Activated CD4-positive, alpha-beta T cell treated with anti-CD3 and anti-CD28 coated beads for 4 hours (primary cell): ENCODE measurements around the gene KLF16.
A peak's percentile ranks its signal among the peaks of the same experiment; 100 is the strongest.

Source experiments
- DNase-seq, 2 donors: peaks; one replicate each; pipeline ENCODE4 v3.0.0-alpha.2; 2020

Gene KLF16

DNA sequence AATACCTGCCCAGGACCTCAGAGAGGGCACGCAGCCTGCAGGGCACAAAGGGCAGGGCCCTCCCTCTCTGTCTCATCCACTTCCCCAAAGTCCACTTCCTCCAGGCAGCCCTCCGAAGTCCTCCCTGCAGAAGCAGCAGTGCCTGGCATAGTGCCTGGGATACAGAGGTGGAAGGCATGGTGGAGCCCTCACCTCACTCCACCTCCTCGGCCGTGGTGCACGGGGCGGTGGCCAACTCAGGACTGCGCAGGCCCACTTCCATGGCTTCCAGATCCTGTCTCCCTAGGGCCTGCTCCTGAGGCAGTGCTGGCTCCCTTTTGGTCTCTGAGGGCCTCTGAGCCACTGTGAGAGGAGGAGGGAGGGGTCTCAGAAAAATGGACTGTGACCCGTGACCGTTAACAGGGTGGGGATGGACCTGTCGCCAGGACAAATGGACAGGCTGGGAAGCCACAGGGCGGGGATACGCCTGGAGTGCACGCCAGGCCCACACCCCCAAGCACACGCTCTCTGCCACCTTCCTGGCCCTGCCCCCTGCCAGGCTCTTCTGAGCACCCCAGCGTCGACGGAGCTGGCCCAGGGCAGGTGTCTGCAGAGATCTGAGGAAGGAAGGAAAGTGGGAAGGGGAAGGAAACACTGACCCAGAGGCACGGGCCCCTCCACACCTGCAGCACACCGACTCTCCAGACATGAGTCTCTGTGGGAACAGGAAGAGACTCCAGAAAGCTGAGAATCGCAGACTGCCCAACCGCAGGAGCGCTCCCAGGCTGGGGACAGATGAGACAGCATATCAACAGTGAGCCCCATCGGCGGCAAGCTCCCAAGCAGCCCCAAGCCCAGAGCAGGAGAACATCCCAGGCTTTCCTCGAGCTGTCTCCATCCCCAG lies 23.5 kb downstream of the KLF16 start:
- no peak for DNase-seq

DNA sequence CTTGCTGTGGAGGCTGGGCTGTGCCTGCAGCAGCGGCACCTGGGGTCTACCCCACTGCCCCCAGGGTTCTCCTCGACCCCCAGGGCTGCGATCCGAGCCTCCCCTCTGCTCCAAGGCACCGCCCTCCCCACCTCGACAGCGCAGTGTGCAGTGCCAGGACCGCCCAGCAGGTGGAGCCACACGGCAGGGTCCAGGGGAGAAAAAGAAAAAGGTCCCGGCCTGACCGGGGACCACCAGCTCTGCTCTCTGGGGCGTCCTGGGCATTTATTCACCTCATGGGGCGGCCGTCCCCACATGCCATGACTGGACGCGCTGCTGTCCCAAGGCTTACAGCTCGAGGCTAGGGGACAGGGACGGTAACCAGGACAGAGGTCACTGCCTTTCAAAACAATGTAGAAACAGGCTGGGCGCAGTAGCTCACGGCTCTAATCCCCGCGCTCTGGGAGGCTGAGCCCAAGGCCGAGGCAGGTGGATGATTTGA lies 25.7 kb downstream of the KLF16 start:
- peak in 1 of 2 donors; percentile 56 for DNase-seq

DNA sequence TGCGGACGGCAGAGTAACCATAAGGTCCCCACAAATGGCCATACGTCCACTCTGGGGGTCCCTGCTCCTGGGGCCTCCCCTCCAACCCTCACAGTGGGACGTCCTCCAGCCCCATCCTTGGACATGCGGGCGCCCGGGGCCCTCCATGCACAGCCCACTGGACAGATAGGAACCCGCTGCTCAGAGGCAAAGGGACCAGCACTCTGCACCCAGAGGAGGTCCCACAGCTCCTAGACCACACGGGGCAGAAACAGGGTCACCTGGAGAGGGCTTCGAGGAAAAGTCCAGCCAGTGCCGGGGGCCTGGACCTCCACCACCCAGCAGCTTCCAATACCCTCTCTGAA lies 26.2 kb downstream of the KLF16 start:
- DNase-seq, result no peak

DNA sequence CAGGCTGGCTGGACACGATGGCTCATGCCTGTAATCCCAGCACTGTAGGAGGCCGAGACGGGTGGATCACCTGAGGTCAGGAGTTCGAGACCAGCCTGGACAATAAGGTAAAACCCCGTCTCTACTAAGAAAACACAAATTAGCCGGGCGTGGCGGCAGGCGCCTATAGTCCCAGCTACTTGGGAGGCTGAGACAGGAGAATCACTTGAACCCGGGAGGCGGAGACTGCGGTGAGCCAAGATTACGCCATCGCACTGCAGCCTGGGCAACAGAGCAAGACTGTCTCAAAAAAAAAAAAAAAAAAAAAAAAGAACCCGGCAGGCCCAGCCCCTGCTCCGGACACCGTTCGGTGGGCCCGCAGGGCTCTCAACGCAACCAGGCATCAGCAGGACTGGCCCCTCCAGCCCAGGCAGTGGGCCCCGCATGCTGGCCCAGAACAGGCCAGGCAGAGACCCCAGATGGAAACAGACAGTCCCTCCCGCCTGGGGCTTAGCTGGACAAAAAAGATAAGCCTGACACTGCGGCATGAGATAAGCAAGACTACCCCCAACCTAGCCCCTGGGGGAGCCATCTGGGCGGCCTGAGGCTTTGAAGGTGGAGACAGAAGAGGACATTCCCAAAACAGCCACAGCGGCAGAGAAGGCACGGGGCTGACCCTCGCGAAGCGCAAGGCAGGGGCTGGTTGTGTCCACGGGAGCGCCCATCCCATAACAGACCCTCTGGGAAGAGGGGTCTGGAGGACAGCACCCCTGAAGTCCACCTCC lies 26.7 kb downstream of the KLF16 start:
- DNase-seq, result no peak

GRCh38 chr19:1833540-1833939 lies 29.8 kb downstream of the KLF16 start:
- no peak for DNase-seq

DNA sequence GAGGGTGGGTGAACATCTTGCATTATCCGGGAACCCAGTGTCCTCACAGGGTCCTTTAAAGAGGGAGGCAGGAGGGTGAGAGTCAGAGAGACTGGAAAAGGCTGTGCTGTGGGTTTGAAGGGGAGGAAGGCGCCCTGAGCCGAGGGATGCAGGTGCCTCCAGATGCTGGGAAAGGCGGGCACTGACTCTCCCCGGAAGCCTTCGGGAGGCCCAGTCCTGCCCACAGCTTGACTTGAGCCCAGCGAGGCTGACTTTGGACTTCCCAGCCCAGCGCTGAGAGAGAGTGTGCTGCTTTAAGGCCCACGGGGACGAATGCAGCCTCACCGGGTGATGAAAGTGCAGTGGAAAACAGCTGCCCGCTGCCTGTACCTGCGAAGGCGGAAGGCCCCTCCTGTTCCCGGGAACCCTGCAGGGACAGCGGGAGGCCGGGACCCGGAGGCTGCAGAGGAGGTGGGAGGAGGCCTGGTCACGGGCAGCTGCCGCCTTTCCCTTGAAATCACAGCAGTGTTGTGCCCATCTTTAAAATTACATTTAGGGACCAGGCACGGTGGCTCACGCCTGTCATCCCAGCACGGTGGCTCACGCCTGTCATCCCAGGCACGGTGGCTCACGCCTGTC lies 31.2 kb downstream of the KLF16 start:
- DNase-seq, result no peak

DNA sequence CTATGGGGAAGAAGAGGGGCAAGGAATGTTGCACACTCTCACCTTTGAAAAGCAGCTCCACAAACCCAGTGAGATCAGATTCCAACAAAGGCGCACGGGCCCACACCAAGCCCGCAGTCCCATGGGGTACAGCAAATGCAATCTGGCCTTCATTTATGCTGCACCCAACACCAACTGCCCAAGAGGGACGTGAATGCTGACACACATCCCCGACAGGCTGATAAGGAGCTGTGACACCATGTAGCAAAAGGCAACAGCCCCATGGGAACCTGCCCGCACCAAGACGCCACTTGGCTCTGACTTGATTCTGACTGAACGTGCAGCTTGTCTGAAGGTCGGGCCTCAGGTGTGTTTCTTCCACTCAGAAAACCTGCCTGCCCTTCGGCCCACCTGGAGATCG lies 32.4 kb downstream of the KLF16 start:
- no peak for DNase-seq

DNA sequence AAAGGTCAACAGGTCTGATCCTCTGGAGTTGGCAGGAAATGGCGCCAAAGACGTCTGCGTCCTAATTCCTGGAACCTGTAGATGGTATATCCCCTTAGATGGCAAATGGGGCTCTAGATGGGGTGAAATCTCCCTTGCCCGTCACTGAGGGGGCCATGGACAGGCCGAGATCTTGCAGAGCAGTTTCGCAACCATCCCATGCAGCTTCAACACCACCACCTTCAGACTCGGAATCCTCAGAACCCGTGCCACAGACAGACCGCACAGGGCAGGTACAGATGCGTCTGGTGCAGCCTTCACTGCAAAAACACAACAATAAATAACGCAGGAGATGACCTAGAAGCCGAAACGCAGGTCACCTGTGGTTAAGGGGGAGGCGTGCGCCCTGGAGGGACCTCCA lies 32.8 kb downstream of the KLF16 start:
- no peak for DNase-seq

DNA sequence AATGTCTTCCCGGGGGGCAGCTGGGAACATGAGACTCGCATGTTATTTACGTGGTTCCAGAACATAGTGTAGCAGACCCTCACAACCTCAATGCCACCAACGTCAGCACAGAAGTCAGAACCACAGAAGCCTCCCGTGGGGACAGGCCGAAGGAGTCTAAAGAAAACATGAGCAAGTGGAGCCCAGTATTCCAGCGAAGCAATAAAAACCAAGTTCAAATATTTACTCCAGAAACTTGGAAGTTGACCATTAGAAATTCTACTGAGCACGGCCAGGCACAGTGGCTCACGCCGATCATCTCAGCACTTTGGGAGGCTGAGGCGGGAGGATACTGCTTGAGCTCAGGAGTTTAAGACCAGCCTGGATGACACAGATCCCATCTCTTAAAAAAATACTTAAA lies 33.4 kb downstream of the KLF16 start:
- no peak for DNase-seq

GRCh38 chr19:1828279-1829238 lies 34.8 kb downstream of the KLF16 start:
- DNase-seq, result no peak

DNA sequence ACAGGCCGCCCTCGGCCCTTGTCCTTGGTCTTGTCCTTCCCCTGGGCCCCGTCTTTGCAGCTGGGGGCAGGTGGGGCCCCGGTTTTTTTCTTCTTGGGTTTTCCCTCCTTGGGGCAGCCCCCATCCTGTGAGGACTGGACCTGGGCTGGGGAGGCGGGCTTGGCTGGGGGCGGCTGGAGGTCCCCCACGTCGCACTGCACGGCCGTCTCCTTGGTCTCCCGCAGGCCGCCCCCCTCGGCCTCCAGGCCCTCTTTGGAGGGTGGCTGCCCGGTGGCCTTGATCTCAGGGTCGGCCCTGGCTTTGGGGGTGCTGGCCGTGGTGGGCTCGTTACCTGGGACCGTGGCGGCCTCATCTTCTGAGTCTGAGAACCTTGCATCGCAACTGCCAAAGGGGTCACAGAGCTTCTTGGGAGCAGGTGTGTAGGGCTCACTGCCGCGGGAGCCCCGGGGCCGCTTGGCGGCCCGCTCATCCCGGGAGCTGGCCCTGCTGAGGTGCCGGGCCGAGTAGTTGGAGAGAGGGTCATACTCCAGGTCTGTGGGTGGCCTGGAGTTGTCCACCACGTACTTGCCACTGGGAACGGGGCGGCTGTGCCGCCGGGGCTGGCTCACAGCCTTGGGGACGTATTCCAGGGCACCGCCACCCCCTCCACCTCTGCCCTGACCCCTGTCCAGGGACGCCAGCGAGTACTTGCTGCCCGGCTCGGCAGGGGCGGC lies 35.7 kb downstream of the KLF16 start:
- no peak for DNase-seq

- no peak for DNase-seq
These were observed 36.5 kb downstream of the KLF16 start for GRCh38 chr19:1826557-1827521.

DNA sequence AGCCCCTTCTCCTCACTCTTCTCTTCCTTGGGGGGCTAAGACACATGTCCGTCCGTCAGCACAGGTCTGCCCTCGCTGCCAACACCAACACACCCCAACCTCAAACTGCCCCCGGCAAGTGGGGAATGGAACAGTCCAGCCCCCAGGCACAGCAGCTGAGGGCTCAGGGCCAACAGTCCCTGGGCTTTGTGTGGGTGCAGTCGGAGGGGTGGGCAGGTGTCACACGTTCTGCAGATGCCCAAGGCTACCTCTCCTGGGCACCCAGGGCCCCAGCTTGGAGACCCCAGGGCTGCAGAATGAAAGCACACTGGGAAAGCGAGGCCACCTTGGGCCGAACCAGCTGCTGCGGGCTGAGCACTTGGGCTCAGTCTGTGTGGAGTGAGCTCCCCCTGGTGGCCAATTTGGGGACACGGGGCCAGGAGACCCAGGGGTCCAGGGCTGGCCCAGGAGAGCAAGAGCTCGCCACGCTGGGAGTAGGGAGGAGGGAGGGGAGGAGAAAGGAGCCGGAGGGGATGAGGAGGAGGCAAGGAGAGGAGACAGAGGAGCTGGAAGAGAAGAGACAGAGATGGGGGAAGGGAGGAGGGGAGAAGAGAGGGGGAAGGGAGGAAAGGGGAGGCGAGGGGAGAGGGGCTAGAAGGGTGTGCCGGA lies 37.3 kb downstream of the KLF16 start:
- DNase-seq, result peak; percentile 71 to 79

GRCh38 chr19:1824252-1824622 lies 39.1 kb downstream of the KLF16 start:
- DNase-seq, result no peak

GRCh38 chr19:1823539-1824251 lies 39.7 kb downstream of the KLF16 start:
- no peak for DNase-seq

GRCh38 chr19:1823020-1823419 lies 40.4 kb downstream of the KLF16 start:
- DNase-seq, result no peak

DNA sequence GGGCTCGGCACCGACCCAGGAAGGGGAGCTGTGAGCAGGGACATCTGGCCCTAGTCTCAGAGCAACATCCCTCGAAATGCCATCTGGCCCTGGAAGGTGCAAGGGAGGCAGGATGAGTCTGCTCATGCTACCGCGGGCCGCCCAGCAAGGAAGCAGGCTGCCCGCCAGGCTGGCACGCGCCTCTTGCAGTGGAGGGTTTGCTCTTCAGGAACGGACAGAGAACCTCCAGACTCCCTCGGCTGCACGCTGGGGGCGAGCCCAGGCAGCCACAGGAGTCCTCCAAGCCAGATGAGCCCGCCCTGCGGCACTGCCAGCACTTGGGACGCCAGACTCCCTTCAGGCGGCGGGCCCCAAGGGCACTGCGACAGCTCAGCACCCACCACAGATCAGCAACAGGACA lies 41.2 kb downstream of the KLF16 start:
- no peak for DNase-seq

GRCh38 chr19:1819341-1820255 lies 43.8 kb downstream of the KLF16 start:
- no peak for DNase-seq
